ENCODE data around the gene ARPC5L. TPM values are rescaled to one million over a fixed set of nuclear protein-coding genes. Genes with fewer than 3 reads are reported as not detected.

Gene ARPC5L
- total and polyA plus RNA-seq, 2 of the 13 experiments (the other 11 are each of a cell fraction or from before 2014, with no cell fraction given) = 29.9 to 33.8 TPM

- H3K79me2 ChIP-seq (ENCODE audit: insufficient read depth, low read length) = peaks cover 29% of the 10 kb centered on the region
- 0 out of 2 replicates have a peak, but pooled peaks have one; percentile 5 for TF ChIP-seq HMGXB3 (CRISPR knock-in tag; IDR thresholded peaks at IDR 0.05; ENCODE audit: borderline replicate concordance)
- TF ChIP-seq FOXM1 (CRISPR knock-in tag; IDR thresholded peaks at IDR 0.05) = no peak
- TF ChIP-seq, protein P1, sequence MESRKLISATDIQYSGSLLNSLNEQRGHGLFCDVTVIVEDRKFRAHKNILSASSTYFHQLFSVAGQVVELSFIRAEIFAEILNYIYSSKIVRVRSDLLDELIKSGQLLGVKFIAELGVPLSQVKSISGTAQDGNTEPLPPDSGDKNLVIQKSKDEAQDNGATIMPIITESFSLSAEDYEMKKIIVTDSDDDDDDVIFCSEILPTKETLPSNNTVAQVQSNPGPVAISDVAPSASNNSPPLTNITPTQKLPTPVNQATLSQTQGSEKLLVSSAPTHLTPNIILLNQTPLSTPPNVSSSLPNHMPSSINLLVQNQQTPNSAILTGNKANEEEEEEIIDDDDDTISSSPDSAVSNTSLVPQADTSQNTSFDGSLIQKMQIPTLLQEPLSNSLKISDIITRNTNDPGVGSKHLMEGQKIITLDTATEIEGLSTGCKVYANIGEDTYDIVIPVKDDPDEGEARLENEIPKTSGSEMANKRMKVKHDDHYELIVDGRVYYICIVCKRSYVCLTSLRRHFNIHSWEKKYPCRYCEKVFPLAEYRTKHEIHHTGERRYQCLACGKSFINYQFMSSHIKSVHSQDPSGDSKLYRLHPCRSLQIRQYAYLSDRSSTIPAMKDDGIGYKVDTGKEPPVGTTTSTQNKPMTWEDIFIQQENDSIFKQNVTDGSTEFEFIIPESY (CRISPR knock-in tag; IDR thresholded peaks at IDR 0.05) = no peak
- no peak for TF ChIP-seq TBX2 (CRISPR knock-in tag; IDR thresholded peaks at IDR 0.05; ENCODE audit: borderline replicate concordance)
- TF ChIP-seq ZNF503 (CRISPR knock-in tag; IDR thresholded peaks at IDR 0.05) = no peak
- no peak for TF ChIP-seq HMG20B (CRISPR knock-in tag; conservative IDR thresholded peaks at IDR 0.05)
- no peak for TF ChIP-seq ZNF12 (CRISPR knock-in tag; IDR thresholded peaks at IDR 0.05)
- peak; percentile 44; the same call in 1 of the 2 replicates for TF ChIP-seq NCOR1 (IDR thresholded peaks at IDR 0.05; ENCODE audit: borderline replicate concordance, low read length)
- no peak for TF ChIP-seq FOXK1 (CRISPR knock-in tag; IDR thresholded peaks at IDR 0.05; ENCODE audit: borderline replicate concordance, low read depth)
- no peak for TF ChIP-seq ZNF180 (CRISPR knock-in tag; IDR thresholded peaks at IDR 0.05; ENCODE audit: borderline replicate concordance, low read depth)
- TF ChIP-seq, protein P2, sequence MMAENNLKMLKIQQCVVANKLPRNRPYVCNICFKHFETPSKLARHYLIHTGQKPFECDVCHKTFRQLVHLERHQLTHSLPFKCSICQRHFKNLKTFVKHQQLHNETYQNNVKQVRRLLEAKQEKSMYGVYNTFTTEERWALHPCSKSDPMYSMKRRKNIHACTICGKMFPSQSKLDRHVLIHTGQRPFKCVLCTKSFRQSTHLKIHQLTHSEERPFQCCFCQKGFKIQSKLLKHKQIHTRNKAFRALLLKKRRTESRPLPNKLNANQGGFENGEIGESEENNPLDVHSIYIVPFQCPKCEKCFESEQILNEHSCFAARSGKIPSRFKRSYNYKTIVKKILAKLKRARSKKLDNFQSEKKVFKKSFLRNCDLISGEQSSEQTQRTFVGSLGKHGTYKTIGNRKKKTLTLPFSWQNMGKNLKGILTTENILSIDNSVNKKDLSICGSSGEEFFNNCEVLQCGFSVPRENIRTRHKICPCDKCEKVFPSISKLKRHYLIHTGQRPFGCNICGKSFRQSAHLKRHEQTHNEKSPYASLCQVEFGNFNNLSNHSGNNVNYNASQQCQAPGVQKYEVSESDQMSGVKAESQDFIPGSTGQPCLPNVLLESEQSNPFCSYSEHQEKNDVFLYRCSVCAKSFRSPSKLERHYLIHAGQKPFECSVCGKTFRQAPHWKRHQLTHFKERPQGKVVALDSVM (CRISPR knock-in tag; IDR thresholded peaks at IDR 0.05) = peak; percentile 90
Measured at GRCh38 chr9:124860582-124861341, 1.2 kb upstream of the ARPC5L start.

More at GRCh38 chr9:124860582-124861341, 1.2 kb upstream of the ARPC5L start:
- Histone ChIP-seq H4K20me1 (ENCODE audit: insufficient read depth, low read length) (peaks cover 43% of the 10 kb centered on the region), H3K27me3 (ENCODE audit: control insufficient read depth in 1 of 2, insufficient read depth in 2 of 2, low read length in 2 of 2) (no peaks in the 10 kb centered on the region; a peak in 1 of 5 replicates), H3K4me2 (ENCODE audit: low read depth, low read length) (peak overlapping the region; percentile 98), H3K4me3 (replicated peaks in 1 of 3; ENCODE audit: insufficient read depth in 1 of 3, low read depth in 2 of 3, low read length in 3 of 3) (peak overlapping the region; percentile 89 to 97 (median 91)), H2AFZ (ENCODE audit: low read length) (no peak overlapping the region), H3K4me1 (ENCODE audit: insufficient read depth, low read length) (peaks cover 42% of the 10 kb centered on the region), H3K9me3 (ENCODE audit: low read length) (no peaks in the 10 kb centered on the region), H3K36me3 (replicated peaks in 1 of 2; ENCODE audit: control insufficient read depth in 1 of 2, insufficient read depth in 2 of 2, low read length in 2 of 2) (peaks cover 17 to 37% of the 10 kb centered on the region in 2 experiments), H3K27ac (ENCODE audit: extremely low read length, insufficient read depth, low read length) (peak overlapping the region; percentile 95), H3K9ac (ENCODE audit: insufficient read depth, low read depth, low read length) (peak overlapping the region; percentile 96)
- FAIRE-seq (no peak), DNase-seq (ENCODE audit: low spot score) (no peak), ATAC-seq (no peak)
- 0% methylated on average over 6 of the region's 12 CpGs for WGBS (ENCODE audit: low lambda C conversion rate)
- no TSS peak for BruUV-seq (replicated peaks)
- CTCF ChIA-PET (ENCODE audit: low intra/inter-chr PET ratio, low total read pairs) = no interaction called here
- POLR2A ChIA-PET = interaction anchor here (0.6 to 4.1 kb wide), 12 partner anchors 9 to 196 kb away, joined by 3 to 26 read pairs (median 4); partner anchors contain the start of genes GOLGA1, NR6A1 and WDR38
- intact Hi-C loops (cut with micrococcal nuclease; ENCODE audit: unreplicated experiment) (loop anchor here (10.0 kb wide), 1 partner anchor 284 kb away; the partner anchor contains the start of gene SCAI), in situ Hi-C loops (cut with HindIII; ENCODE audit: extremely low pct_ligation_motif_present, low pct_unique_long_range_greater_than_20kb) (no loop called here)
